GM21786 (cell line): ENCODE data around the gene GCNT1.
"Not testable (repeated sequence)": the region's sequence is repeated elsewhere in the genome, so short reads cannot be mapped to it uniquely, and the experiment has no call there.

Experiments
- ATAC-seq: cut with Tn5 transposase; IDR thresholded peaks from one replicate; pipeline ENCODE4 v1.9.1; 2021; ENCODE audit not compliant: unreplicated experiment

The GCNT1 gene

DNA sequence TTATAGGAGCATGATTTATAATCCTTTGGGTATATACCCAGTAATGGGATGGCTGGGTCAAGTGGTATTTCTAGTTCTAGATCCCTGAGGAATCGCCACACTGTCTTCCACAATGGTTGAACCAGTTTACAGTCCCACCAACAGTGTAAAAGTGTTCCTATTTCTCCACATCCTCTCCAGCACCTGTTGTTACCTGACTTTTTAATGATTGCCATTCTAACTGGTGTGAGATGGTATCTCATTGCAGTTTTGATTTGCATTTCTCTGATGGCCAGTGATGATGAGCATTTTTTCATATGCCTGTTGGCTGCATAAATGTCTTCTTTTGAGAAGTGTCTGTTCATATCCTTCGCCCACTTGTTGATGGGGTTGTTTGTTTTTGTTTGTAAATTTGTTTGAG, 20.4 kb downstream of the GCNT1 start:
- ATAC-seq: not testable (repeated sequence)

DNA sequence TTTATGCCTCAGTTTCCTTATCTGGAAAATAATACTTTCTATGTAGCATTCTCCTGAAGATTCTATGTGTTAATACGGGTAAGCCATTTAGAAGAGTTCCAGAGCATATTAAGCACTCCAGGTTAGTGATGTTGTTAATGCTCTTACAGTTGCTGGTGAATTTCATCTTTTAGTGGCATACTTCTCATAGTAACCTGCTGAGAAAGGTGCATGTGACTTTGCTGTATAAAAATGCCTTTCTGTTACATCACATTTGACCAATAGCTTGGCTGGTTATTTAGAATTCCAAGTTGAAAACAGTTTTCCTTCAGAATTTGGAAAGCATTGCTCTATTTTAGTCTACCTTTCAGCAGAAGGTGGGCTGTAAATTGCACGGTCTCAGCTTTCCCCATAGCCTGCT, 27.2 kb downstream of the GCNT1 start:
- no peak for ATAC-seq

DNA sequence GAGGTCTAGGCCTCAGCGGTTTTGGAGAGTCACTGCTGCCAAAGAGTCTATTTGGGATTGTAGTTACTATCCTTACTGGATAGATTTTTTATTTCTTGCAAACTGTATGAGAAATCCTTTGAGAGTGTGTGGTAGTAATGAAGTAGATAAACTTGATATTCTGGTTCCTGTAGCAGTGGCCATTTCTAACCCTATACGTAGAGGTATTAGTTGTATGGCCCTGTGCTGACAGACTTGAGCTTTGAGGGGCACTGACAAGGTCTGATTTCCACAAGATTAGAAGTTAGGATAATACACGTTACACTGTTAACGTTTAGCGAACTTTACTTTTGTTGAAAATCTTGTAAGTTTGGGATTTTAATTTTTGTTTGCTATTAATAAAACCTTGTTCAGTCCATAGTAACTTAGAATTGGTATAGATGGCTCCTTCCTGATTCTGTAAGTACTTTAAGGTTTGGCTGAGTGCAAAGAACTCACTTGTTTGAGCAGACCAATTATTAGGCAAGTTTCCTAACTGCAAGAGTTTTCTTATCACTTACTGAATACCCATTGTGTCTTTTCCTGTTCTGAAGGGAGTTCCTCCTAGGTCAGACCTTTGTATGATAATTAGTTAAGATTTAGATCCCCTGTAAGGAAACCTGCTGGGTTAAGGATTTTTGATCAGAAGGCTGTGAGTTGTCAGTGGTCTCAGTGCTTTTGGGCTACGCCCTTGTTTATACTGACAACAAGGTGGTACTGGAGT, 31.4 kb downstream of the GCNT1 start:
- no peak for ATAC-seq

DNA sequence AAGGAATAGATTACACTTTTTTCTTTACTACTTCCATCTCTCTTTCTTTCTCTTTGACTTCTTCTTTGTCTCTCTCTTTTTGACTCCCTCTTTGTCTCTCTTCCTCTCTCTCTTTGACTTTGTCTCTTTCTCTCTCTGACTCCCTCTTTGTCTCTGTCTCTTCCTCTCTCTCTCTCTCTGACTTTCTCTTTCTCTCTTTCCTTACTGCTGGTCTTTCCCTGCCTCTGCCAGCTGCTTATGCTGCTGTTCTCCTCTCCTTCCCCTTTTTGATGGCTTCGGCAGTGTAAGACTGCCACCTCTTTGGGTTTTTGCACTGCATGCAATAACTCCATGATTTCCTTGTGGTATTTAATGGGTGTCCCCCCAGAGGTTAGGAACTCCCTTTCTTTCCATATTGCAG, 32.1 kb downstream of the GCNT1 start:
- ATAC-seq: not testable (repeated sequence)

DNA sequence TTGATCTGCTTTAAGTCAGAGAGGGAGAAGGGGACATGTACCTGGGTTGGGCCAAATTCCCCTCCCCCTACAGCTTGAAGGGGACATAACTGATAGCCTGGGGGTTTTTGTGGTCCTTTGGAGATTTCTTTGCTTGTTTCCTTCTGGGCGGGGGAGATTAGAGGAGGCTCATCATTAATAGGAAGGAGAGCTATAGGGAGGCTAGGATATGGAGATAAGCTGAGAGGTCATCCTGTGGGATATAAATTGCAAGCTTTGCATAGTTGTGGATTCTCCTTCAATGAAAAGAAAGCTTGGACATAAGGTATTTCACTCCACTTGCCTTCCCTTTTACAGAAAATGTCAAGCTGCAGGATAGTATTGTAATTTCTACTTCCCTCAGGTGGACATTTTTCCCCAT, 34.5 kb downstream of the GCNT1 start:
- not testable (repeated sequence) for ATAC-seq

DNA sequence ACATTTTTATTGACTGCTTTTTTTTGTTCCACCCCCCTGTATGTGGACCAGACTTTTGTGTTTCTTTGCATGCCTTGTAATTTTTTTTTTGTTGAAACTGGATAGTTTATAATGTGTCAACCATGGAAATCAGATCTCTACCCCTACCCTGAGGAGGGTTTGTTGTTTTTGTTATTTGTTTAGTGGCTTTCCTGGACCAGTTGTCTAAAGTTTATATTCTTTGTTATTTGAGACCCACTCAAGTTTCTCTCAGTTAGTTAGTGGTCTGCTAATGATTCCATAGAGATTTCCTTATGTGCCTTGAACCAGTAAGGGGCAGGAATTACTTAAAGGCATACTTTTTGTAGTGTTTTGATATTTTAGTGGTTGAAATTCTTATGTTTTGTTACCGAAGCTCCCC, 41.1 kb downstream of the GCNT1 start:
- ATAC-seq: no peak

DNA sequence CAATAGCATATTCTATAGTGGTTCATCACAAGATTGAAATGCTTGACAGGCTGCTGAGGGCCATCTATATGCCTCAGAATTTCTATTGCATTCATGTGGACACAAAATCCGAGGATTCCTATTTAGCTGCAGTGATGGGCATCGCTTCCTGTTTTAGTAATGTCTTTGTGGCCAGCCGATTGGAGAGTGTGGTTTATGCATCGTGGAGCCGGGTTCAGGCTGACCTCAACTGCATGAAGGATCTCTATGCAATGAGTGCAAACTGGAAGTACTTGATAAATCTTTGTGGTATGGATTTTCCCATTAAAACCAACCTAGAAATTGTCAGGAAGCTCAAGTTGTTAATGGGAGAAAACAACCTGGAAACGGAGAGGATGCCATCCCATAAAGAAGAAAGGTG, 43.8 kb downstream of the GCNT1 start:
- no peak for ATAC-seq

DNA sequence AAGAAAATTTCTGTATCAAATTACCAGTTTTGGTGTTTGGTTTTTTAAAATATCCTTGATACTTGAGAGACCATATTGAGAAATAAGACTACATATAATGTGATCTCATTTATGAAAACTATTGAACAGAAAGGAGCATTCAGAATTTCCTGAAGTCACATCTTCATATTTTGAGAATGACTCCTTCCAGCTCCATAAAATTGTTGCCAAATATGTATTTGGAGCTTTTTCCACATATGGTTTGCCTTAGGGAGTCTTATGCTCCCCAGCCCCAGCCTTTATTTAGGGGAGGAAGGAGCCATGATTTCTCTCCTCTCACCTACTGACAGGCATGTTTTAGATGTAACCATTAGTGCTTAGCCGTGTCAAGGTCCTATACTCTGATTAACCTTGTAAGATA, 51.1 kb downstream of the GCNT1 start:
- ATAC-seq: no peak

DNA sequence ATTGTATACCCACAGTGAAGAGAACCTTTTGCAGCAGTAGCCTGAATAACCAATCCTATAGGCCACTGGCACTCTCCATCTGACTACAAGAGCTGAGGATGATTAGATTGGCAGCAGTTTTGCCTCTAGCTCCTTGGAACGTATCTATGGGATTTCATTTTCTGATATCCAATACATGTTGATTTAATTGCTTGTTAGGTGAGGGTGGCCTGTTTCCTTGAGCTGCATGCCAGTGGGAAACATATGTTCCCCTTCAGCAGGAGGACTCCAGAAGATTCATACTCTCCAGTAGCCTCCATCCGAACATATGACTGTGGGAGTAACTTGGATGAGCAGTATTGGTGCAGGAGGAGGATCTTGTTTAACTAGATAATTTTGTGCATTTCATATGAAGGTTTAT, 51.5 kb downstream of the GCNT1 start:
- ATAC-seq: no peak

DNA sequence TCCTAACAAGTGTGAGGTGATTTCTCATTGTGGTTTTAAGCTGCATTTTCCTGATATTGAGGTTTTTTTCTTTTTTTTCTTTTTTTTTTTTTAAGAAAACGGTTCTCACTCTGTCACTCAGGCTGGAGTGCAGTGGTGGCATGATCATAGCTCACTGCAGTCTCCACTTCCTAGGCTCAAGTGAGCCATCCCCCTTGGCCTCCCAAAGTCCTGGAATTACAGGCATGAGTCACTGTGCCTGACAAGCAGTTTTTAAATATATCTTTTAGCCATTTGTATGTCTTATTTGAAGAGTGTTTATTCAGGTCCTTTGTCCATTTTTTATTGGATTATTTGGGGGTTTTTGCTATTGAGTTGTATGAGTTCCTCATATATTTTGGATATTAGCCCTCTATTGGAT, 53.8 kb downstream of the GCNT1 start:
- ATAC-seq: no peak

DNA sequence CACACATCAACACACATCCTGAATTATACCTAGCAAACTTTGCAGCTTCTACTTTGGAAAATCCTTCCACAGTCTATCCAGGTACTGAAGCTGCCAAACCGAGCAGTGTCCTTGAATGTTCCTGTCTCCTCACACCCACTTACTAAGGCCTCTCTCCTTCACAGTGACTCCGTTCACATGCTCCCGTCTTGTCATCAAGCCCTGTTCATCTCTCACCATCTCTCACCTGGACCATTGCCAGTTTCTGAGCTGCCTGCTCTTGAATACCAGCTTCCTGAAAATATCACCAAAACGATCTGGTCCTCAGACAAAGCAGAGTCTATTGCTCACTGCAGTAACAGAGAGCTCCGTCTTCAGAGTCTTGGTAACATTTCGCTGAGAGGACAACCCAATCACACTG, 57.4 kb downstream of the GCNT1 start:
- no peak for ATAC-seq

DNA sequence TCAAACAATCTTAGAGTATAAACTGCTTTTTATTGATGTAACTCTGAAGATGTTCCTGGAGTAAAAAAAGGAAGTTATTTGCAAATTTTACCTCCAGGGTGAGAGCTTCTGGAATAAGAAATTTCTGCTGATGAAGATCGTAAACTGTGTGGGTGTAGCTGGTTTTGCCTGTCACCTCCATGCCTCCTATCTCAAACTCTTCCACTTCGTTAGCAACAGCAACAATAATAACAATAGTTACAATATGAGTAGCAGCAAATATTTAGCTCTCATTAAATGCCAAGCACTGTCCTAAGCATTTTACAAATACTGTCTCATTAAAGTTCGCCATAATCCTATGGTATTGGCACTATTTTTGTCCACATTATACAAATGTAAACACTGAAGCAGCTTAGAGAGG, 57.9 kb downstream of the GCNT1 start:
- ATAC-seq: no peak

DNA sequence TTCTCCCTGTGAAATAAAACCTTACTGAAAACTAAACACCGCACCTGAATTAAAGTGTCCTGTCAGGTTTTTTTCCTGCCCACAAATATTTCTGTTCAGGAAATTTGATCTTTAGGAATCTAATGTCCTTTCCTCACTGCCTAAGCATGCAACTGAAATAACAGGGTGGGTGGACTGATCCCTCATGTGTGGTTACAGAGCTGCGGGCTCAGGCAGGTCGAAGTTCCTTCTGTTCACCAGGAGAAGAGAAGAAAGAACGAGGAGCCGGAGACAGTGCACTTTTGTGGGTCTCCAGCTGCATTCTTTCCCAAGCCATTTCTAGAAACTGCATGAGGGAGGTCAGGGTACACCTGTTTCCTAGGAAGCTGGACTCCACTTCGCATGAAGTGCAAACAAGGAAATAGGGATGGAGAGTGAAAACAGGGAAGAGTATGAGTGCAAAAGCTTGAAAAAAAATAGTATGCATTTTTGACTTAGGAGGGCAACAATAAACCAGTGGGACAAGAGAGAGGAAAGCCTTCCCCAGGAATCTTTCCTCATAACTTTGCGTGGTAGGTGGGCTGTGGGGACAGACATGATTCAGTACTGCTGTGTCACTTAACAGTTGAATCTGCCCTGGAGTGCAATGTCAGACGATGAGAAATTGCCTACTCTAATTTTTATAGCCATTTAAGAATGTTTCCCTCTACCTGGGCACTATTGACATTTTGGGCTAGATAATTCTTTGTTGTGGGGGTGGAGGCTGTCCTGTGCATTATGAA, 60.3 kb downstream of the GCNT1 start:
- no peak for ATAC-seq

DNA sequence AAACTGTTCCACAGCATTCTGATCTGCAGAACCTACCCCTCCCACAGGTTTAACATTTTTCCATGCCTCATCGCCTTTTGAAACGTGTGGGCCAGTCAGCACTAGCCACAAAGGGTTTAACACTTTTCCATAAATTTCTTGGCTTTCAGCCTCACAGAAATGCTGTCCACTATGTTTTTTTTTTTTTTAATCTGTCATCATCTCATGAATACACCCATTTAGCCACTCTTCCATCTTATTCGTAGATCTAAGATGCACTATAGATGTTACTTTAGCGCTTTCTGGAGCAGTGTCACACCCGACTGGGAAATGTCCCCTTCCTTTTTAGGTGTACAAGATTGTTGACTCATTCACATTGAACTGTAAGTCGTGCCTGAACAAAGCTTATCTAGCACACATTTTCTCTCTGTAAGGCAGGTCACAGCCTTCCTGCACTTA, 62.3 kb downstream of the GCNT1 start:
- no peak for ATAC-seq

DNA sequence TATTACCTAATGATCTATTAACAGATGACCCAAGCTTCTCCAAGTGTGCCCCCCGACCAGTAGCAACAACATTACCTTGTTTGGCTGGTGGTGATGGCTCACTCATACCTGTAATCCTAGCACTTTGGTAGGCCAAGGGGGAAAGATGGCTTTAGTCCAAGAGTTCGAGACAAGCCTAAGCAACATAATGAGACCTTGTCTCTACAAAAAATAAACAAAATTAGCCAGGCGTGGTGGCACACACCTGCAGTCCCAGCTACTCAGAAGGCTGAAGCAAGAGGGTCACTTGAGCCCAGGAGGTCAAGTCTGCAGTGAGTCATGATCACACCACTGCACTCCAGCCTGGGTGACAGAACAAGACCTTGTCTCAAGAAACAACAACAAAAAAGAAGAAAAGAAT, 62.9 kb downstream of the GCNT1 start:
- no peak for ATAC-seq

DNA sequence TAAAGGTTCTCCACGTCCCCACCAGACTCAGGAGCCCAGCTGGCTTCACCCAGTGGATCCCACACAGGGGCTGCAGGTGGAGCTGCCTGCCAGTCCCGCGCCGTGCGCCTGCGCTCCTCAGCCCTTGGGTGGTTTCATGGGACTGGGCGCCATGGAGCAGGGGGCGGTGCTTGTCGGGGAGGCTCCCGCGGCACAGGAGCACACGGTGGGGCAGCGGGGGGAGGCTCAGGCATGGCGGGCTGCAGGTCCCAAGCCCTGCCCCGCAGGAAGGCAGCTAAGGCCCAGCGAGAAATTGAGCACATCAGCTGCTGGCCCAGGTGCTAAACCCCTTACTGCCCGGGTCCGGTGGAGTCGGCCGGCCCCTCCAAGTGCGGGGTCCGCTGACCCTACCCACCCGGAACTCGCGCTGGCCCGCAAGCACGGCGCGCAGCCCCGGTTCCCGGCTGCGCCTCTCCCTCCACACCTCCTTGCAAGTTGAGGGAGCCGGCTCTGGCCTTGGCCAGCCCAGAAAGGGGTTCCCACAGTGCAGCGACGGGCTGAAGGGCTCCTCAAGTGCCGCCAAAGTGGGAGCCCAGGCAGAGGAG, 64.7 kb downstream of the GCNT1 start:
- ATAC-seq: not testable (repeated sequence)

DNA sequence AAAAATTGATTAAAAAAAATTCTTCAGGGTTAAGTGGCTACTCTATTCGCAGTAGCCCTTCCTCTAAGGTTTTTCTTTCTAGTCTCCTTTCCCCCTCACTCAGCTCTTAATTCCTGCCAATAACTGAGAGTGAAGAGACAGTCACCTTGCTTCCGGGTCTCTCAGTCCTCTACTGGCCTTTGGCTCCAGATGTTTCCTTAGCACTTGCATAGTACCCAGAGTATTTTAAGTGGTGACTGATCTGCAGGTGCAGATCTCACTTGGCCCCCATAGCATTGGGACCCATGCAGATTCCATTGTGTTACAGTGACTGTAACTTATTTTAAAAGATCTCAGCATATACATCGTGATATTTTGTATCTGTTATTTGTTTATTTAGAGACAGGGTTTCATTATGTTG, 66.2 kb downstream of the GCNT1 start:
- ATAC-seq: no peak

DNA sequence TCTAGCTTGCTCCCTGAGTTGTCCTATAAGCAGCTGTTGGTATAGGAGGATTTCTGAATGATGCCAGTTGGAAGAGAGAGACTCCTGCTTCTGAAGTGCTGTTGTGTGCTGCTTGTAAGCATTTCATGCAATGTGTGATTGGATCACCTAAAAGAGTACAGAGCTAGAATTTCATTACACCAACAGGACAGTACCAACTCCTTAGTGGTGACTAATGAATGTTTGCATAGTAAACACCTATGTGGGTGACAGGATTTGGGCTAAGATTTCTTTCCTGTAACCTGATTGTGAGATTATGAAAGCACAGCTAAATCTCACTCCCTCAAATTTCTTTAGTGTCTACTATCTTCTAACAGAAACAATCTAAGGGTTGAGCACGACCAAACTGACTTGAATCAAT, 67.0 kb downstream of the GCNT1 start:
- no peak for ATAC-seq

DNA sequence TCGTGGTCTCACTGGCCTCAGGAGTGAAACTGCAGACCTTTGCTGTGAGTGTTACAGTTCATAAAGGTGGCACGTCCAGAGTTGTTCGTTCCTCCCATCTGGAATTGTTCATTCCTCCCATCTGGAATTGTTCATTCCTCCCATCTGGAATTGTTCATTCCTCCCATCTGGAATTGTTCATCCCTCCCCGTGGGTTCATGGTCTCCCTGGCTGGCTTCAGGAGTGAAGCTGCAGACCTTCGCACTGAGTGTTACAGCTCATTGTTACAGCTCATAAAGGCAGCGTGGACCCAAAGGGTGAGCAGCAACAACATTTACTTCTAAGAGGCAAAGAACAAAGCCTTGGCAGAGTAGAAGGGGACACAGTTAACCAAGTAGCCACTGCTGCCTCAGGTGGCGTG, 69.1 kb downstream of the GCNT1 start:
- no peak for ATAC-seq

DNA sequence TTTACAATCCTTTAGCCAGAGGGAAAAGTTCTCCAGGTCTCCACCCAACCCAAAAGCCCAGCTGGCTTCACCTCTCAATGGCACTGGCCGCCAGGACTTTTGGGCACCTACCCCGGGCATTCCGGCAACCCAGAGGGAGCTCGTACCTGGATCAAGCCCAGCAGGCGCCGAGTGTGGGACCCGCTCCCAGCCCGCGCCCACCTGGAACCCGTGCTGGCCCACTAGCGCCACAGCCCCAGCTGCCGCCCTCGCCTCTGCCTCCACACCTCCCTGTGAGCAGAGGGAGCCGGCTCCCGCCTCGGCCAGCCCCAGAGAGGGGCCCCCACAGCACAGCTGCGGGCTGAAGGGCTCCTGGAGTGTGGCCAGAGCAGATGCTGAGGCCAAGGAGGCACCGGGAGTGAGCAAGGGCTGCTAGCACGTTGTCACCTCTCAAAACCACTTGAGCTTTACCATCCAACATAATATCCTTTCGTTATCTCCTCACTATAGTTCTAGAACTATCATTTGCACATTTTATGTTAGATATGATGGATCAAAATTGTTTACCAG, 69.7 kb downstream of the GCNT1 start:
- no peak for ATAC-seq

DNA sequence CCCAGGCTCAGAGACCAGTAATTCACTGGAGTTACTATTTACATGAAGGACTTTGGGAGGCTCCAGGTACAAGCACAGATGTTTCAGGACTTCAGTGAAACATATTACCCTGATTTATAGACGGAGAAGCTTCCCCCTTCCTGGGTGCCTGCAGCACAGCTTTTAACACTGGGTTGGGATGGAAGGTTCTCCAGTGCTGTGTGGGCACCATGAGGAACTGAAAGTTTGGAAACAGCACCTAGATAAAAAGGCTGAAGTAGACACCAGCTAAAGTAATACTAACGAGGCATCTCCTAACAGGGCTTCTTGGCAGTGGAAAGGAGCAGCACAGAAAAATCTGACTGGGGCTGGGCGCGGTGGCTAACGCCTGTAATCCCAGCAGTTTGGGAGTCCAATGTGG, 70.7 kb downstream of the GCNT1 start:
- ATAC-seq: no peak
